ENCODE results near the gene EIF3D.

GRCh38 chr22:36461665-36462649, 67.0 kb downstream of the EIF3D start:
- TF ChIP-seq GABPB1 (CRISPR knock-in tag; IDR thresholded peaks at IDR 0.05) = no peak
- no peak for TF ChIP-seq CTCF (IDR thresholded peaks at IDR 0.05)
- no peak for TF ChIP-seq USF2 (CRISPR knock-in tag; IDR thresholded peaks at IDR 0.05)
- TF ChIP-seq JUN (CRISPR knock-in tag; IDR thresholded peaks at IDR 0.05) = no peak
- no peak for TF ChIP-seq ESRRA (CRISPR knock-in tag; IDR thresholded peaks at IDR 0.05; ENCODE audit: borderline replicate concordance)

Data from WTC11 (cell line).